GM21528 (cell line): Measurements from ENCODE around the gene PRCC.

Experiments
- ATAC-seq: cut with Tn5 transposase; IDR thresholded peaks from one replicate; pipeline ENCODE4 v1.9.1; 2021; ENCODE audit warnings: mild to moderate bottlenecking, moderate library complexity; ENCODE audit not compliant: unreplicated experiment, low FRiP score

Gene PRCC

GRCh38 chr1:156811168-156811567 is 43.8 kb downstream of the PRCC start:
- no peak for ATAC-seq

DNA sequence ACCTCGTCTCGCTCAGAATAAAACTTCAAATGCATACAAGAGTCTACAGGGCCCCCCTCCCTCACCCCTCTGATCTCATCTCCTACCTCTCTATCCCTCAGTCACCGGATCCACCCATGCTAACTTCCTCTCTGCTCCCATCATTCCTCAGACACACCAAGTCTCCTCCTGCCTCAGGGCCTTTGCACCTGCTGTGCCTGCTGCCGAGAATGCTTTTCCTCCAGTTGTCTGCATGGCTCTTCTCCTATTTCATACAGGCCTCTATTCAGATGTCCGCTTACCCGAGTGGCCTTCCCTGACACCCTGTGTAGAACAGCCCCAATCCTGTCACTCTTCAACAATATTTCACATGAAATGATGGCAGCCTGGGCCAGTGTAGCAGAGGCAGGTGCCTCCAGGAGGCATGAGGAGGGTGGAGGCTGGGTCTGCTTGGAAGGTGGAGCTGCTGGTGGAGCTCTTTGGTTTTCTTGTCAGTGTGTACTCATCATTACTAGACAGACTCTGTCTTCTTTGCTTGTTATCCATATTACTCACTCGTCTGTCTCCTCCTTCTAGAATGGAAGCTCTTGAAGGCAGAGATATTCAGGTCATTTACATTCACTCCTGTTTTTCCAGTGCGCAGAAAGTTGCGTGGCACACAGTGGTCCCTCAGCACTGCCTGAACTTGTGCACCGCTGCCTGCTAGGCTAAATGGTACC is 45.1 kb downstream of the PRCC start:
- no peak for ATAC-seq

GRCh38 chr1:156813298-156813697 is 46.0 kb downstream of the PRCC start:
- no peak for ATAC-seq

- ATAC-seq, result no peak
These were observed 46.6 kb downstream of the PRCC start for GRCh38 chr1:156813750-156814570.

DNA sequence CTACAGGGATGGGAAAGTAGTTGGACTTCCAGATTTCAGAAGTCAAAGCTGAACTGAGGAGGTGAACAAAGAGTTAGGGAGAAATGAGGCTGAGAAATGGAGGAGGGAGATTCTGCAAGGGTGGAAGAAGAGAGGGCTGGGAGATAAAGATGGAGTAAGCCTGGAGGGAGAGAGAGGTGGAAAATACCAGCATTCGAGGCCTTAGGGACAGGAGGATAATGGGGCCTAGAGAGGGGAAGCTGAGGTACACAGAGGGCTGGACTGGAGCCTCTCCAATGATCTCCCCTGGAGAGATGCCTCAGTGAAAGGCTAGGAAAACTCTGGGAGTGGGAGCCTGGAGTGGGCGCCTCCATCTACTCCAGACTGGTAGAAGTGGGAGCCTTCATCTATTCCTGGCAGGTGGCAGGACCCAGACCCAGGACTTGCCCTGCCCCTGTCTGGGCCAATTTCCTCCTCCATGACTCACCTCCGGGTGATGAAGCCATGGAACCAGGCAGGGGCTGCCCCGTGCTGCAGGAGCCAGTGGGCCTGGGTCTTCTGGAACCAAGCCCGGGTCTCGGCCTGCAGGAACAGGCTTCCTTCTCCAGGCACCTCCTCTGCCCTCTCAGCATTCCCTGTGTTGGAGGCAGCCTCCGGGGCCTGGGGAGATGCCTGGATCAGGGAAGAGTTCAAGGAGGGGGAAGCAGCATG is 47.4 kb downstream of the PRCC start:
- no peak for ATAC-seq

GRCh38 chr1:156815307-156815826 is 48.0 kb downstream of the PRCC start:
- no peak for ATAC-seq

DNA sequence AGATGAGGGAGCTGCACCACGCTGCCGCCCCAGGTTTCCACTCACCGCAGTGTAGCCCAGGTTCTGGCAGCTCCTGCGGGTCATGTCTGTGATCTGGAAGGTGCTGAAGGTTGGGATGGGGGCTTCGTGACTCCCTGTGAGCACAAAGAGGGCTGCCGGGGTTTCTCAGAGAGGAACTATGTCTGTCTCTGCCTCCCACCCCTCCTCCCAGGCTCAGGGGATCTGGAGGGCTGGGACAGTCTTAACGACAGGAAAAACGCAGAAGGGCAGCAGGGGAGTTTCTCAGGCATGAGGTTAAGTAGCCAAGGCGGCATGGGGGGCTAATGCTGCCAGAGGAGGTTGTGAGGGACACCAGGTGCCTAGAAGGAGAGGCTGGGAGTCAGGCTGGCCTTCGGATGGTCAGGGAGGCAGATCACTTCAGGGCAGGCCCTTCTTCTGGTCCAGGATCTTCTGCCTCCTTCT is 48.7 kb downstream of the PRCC start:
- ATAC-seq, result no peak

- ATAC-seq, result peak; percentile 66
These were observed 49.4 kb downstream of the PRCC start, which contains the start of gene SH2D2A for GRCh38 chr1:156816561-156817328. Gene SH2D2A, minus strand, starts transcription at chr1:156816848. Its CDS starts 140 bp downstream, at chr1:156816708.

GRCh38 chr1:156821801-156822200 is 54.5 kb downstream of the PRCC start:
- no peak for ATAC-seq

DNA sequence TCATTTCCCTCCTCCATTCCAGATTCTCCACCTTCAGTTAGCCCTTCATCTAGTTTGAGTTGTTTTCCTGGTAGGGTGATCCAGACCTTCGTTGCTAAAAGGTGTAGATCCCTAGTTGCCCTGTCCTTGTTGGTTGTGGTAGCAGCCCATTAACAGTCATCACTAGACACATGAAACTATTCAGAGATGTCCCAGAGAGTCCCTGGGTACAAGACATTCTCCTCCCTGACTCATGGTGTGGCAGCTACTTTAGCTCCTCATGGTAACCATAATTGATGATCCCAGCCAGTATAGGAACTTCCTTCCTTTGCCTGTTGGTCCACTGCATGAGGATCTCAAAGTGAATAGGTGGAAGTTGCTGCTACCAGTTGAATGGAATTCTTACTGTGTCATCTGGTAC is 55.3 kb downstream of the PRCC start:
- no peak for ATAC-seq

DNA sequence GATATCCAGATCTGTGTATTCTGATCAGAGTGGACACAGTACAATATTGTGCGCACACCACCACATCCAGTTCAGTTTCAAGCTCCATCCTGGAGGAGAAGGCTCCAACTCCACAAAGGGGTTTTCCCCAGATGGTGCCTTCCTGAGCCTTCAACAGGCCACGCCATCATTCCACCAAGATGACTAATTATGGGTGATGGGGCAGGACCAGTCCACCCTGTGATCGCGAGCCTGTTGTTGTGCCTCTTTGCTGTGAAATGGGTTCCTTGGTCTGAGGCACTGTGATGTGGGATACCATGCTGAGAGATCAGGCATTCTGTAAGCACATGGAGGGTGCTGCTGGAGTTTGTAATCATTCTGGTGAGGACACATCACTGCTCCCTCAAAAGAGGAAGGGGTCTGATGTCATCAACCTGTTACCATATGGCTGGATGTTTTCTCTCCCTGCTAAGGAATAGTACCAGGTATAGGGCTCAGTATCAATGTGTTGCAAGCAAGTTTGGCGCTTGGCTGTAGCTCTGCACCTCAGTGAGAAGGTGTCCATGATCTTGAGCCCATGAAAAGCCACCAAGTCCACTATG is 56.0 kb downstream of the PRCC start:
- no peak for ATAC-seq

- no peak for ATAC-seq
These were observed 59.3 kb downstream of the PRCC start for GRCh38 chr1:156826630-156827029.

DNA sequence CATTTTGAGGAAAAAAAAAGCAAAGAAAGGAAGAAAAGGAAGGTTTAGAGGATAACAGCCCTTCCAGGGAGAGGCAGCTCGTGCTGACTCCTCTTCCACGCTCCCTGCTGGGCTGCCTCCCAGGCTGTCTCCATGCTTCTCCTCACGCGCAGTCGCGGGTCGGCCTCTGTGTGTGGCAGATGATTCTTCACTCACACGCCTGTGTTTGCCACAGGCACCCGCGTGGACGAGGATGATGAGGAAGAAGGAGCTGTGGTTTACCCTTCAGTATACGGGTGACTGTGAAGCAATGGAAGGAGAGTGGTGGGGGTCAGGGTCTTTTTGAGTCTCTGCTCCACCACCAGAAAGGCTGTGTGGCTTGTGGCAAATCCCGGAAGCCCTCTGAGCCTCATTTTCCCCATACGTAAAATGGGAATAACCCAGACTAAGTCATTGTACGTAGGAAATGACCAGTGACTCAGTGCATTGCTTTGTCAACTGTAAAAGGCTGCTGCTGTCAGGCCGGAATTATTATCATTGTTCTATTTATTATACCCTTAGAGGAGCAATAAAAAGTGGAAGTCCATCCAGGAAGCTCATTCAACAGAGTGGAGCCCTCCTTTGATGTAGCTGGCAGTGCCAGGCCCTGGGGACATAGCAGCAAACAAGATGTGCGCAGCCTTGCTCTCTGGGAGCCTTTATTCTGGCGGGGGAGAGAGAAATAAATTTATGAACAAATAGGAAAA is 61.2 kb downstream of the PRCC start:
- ATAC-seq, result no peak

DNA sequence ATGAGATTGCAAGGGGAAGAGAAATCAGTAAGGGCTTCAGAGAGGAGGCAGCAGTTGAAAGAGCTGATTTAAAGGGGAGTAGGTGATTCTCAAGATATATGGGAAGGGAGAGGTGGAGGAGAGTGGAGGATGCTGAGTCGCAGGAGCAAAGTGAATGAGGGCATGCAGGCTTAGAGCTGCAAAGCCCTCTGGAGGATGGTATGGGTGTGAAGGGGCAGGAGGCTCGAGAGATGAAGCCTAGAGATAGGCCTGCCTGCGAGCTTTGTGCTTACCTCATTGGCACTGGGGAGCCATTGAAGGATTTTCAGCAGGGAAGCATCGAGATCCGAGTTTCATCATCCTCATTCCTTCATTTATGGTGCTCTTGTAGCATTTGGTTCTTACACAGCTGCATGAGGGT is 65.1 kb downstream of the PRCC start:
- no peak for ATAC-seq

DNA sequence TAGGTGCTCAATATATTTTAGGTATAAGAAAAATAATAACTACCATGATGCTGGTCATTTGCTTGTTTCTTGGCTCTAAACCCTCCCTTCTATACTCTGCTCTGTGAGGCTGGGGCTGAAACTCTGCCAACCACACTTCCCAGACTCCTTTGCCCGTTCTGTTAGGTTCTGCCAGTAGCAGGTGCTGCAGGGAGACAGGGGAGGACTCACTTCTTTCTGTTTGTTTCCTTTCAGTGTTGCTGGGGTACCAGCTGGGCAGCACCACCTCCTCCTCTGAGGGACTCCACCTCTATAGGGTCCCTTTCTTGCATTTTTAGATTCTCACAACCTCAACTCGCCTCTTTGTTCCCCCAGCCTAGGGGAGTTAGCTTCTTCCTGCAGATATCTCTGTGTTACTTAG is 66.3 kb downstream of the PRCC start:
- no peak for ATAC-seq

- no peak for ATAC-seq
These were observed 67.0 kb downstream of the PRCC start for GRCh38 chr1:156834322-156834721.

- ATAC-seq, result no peak
These were observed 68.8 kb downstream of the PRCC start for GRCh38 chr1:156836041-156836654.

DNA sequence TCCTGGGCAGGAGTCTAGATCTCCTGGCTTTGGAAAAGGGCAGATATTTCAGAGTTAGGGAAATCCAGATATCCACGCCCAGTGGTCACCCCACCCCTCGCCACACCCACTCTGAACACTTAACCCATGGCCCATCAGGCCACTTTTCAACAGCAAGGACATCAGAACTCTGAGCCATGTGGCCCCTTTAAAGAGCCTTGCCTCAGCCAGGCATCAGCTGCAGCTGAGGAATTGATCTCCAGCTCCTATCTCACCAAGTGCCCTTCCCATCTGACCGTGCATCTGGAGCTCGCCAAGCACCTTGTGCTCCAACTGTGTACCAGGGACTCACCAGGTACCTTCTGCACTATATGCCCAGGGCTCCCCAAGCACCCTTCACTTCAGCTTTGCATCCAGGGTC is 69.6 kb downstream of the PRCC start:
- no peak for ATAC-seq

- no peak for ATAC-seq
These were observed 71.6 kb downstream of the PRCC start for GRCh38 chr1:156838972-156839371.
